Vagina (tissue), 2 donors: Measurements from ENCODE around the gene FBLL1.

Experiments used
- POLR2A ChIP-seq, 2 donors: fragments of 450-650 bp; IDR thresholded peaks; one replicate each; pipeline ENCODE4 v1.6.1; 2017; ENCODE audit warnings: antibody characterized with exemption in 2 of 2, mild to moderate bottlenecking in 2 of 2, moderate library complexity in 2 of 2
- POLR2AphosphoS5 ChIP-seq, 2 donors: sonication (generic); formaldehyde crosslinking; IDR thresholded peaks; one replicate each; pipeline ENCODE4 v1.9.0; 2017; ENCODE audit warnings: antibody characterized with exemption in 2 of 2, mild to moderate bottlenecking in 2 of 2, low read depth in 1 of 2; ENCODE audit not compliant: insufficient read depth in 1 of 2
- TF ChIP-seq, protein P1 (sequence below), 3 experiments: fragments of 450-650 bp in 2 of 3; fragments of 200-600 bp in 1 of 3; sonication (generic) in 1 of 3; IDR thresholded peaks; one replicate each; pipeline ENCODE4 v1.5.1; 2017 to 2019; ENCODE audit warnings: antibody characterized with exemption in 3 of 3, mild to moderate bottlenecking in 2 of 3, moderate library complexity in 2 of 3

DNA sequence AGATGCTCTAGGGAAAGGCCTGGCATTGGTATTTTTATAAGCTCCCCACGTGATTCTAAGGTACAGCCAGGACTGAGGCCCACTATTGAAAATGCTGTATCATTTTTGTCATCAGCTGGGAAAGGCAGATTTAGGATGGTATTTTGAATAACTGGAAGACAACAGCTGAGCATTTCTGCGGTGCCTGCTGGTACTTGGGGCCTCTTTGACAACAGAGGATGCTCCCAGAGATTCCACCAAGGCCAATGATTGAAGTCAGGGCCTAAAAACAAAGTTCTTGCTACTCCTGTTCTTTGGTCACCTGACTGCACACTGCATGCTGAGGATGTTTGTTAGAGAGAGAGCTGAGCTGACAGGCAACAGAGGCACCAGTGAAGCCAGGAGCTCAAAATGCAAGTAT lies 8.1 kb downstream of the FBLL1 start:
- TF ChIP-seq POLR2A (IDR thresholded peaks at IDR 0.05) (no peak), POLR2AphosphoS5 (IDR thresholded peaks at IDR 0.05; ENCODE audit: insufficient read depth in 1 of 2, low read depth in 1 of 2) (no peak)
- TF ChIP-seq, protein P1, sequence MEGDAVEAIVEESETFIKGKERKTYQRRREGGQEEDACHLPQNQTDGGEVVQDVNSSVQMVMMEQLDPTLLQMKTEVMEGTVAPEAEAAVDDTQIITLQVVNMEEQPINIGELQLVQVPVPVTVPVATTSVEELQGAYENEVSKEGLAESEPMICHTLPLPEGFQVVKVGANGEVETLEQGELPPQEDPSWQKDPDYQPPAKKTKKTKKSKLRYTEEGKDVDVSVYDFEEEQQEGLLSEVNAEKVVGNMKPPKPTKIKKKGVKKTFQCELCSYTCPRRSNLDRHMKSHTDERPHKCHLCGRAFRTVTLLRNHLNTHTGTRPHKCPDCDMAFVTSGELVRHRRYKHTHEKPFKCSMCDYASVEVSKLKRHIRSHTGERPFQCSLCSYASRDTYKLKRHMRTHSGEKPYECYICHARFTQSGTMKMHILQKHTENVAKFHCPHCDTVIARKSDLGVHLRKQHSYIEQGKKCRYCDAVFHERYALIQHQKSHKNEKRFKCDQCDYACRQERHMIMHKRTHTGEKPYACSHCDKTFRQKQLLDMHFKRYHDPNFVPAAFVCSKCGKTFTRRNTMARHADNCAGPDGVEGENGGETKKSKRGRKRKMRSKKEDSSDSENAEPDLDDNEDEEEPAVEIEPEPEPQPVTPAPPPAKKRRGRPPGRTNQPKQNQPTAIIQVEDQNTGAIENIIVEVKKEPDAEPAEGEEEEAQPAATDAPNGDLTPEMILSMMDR (IDR thresholded peaks at IDR 0.05) = no peak
